ENCODE measurements around the gene STX12.

The STX12 gene

DNA sequence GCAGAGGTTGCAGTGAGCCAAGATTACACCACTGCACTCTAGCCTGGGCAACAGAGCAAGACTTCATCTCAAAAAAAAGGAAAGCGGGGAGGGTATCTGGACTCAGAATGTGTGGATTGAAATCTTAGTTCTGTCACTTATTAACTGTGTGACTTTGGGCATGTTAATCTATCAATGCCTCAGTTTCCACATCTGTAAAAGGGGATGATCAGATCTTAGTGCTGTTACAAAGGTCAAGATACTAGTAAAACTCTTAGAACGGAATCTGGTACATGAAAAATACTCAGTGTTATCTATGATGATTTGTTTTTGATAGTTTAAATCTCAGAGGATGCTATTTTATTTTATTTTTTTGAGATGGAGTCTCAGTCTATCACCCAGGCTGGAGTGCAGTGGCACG lies 36.8 kb upstream of the STX12 start:
- POLR2A ChIA-PET (ENCODE audit: low non-redundant PET): no interaction called here
- CTCF ChIA-PET: no interaction called here
- H3K27ac ChIP-seq: no peak overlapping the region
- DNase-seq (ENCODE audit: low spot score): no peak
- TF ChIP-seq, protein P1, sequence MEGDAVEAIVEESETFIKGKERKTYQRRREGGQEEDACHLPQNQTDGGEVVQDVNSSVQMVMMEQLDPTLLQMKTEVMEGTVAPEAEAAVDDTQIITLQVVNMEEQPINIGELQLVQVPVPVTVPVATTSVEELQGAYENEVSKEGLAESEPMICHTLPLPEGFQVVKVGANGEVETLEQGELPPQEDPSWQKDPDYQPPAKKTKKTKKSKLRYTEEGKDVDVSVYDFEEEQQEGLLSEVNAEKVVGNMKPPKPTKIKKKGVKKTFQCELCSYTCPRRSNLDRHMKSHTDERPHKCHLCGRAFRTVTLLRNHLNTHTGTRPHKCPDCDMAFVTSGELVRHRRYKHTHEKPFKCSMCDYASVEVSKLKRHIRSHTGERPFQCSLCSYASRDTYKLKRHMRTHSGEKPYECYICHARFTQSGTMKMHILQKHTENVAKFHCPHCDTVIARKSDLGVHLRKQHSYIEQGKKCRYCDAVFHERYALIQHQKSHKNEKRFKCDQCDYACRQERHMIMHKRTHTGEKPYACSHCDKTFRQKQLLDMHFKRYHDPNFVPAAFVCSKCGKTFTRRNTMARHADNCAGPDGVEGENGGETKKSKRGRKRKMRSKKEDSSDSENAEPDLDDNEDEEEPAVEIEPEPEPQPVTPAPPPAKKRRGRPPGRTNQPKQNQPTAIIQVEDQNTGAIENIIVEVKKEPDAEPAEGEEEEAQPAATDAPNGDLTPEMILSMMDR (conservative IDR thresholded peaks at IDR 0.05; ENCODE audit: low read depth): no peak

DNA sequence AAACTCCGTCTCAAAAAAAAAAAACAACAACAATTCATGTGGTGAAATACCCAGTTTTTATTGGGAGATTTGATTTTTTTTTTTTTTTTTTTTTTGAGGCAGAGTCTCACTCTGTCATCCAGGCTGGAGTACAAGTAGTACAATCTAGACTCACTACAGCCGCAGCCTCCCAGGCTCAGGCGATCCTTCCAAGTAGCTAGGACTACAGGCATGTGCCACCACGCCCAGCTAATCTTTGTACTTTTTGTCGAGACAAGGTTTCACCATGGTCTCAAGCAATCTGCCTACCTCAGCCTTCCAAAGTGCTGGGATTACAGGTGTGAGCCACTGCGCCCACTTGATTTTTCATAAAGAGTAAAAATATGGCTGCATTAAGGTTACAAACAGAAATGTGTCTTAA lies 31.9 kb upstream of the STX12 start:
- H3K27ac ChIP-seq: no peak overlapping the region
- TF ChIP-seq, protein P1 (conservative IDR thresholded peaks at IDR 0.05; ENCODE audit: low read depth): no peak
- CTCF ChIA-PET: no interaction called here
- DNase-seq (ENCODE audit: low spot score): no peak
- POLR2A ChIA-PET (ENCODE audit: low non-redundant PET): no interaction called here

DNA sequence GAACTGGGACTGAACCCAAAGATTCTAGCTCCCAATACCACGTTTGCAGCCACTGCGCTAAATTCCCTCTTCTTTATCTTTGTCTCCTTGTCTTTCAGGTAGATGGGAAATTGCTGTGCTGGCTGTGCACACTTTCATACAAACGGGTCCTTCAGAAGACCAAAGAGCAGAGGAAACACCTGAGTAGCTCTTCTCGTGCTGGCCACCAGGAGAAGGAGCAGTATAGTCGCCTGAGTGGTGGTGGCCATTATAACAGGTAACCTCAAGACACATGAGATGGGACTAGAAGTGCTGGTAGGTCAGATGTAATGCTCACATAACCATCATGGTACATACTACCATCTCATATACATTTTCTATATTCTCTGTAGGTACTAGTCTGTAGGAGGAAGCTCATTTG lies 28.5 kb upstream of the STX12 start:
- CTCF ChIA-PET: interaction anchor here (0.7 to 0.8 kb wide), 2 partner anchors 8 to 488 kb away, joined by 3 read pairs; no protein-coding TSS in a partner anchor

DNA sequence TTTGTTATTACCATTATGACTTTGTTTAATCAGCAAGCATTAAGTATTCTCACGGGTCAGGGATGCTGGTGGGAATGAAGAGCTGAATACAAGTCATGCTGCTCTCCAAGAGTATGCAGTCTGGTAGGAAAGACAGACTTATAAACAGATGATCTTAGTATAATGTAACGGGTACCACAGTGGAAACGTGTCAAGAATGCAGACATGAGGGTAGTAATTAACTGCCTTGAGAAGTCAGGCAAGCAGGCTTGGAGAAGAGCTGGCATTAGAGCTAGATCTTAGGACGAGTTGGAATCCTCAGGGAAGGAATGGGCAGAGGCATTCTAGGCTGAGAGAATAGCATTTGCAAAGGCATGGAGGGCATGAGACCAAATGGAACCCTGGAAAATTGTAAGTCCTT lies 27.6 kb upstream of the STX12 start:
- ChIA-PET POLR2A (ENCODE audit: low non-redundant PET) (no interaction called here), CTCF (interaction anchor here (0.6 to 0.9 kb wide), 2 partner anchors 24 to 26 kb away, joined by 3 to 4 read pairs; no protein-coding TSS in a partner anchor)
- no peak for DNase-seq (ENCODE audit: low spot score)
- TF ChIP-seq, protein P1 (conservative IDR thresholded peaks at IDR 0.05; ENCODE audit: low read depth): no peak
- H3K27ac ChIP-seq: no peak overlapping the region

More for the DNA sequence above, 28.5 kb upstream of the STX12 start:
- POLR2A ChIA-PET (ENCODE audit: low non-redundant PET): no interaction called here
- TF ChIP-seq, protein P1 (conservative IDR thresholded peaks at IDR 0.05; ENCODE audit: low read depth): no peak
- no peak for DNase-seq (ENCODE audit: low spot score)
- H3K27ac ChIP-seq: no peak overlapping the region

DNA sequence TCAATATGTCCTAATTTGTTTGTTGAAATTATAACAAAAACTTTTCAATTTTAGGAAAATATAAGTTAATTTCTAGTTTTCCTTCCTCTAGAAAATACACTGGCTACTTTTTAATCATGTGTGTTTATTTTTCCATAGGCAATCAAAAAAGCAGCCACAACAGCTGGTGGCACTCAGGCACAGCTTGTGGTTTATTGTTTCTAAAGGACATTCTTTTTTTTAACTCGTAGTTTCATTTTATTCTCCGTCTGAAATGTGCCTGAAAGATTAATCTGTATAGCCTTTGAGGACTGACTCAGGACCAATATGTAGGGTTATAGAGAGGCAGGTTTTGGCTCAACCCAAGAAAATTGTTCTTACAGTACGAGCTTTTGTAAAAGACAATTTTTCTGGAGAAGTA lies 20.7 kb upstream of the STX12 start:
- TF ChIP-seq, protein P1 (conservative IDR thresholded peaks at IDR 0.05; ENCODE audit: low read depth): no peak
- CTCF ChIA-PET: interaction anchor here (0.7 to 1.0 kb wide), 2 partner anchors 8 to 333 kb away, joined by 3 to 7 read pairs; no protein-coding TSS in a partner anchor
- POLR2A ChIA-PET (ENCODE audit: low non-redundant PET): no interaction called here
- H3K27ac ChIP-seq: no peak overlapping the region
- no peak for DNase-seq (ENCODE audit: low spot score)

DNA sequence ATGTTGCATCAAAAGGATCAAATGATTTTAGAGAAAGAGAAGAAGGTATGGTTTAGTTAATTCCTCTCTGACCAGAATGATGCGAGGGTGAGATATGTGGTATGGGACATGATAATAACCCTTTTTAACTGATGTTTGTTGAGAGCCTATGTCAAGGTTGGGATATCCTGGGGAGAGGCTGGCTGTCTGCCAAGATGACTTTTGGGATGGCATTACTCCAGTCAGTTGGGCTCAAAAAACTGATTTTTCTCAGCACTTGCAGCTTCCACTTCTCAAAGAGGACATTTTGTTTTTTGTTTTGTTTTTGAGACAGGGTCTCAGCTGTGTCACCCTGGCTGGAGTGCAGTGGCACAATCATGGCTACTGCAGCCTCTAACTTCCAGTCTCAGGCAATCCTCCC lies 17.7 kb upstream of the STX12 start:
- H3K27ac ChIP-seq: no peak overlapping the region
- ChIA-PET POLR2A (ENCODE audit: low non-redundant PET) (no interaction called here), CTCF (interaction anchor here (0.6 to 0.7 kb wide), 2 partner anchors 8 to 41 kb away, joined by 3 to 5 read pairs; no protein-coding TSS in a partner anchor)
- no peak for DNase-seq (ENCODE audit: low spot score)
- TF ChIP-seq, protein P1 (conservative IDR thresholded peaks at IDR 0.05; ENCODE audit: low read depth): no peak
